ENCODE data around the gene RNF19B. TPM values are rescaled to one million over a fixed set of nuclear protein-coding genes. Genes with fewer than 3 reads are reported as not detected.
A peak's percentile ranks its signal among the peaks of the same experiment; 100 is the strongest.

The RNF19B gene
- total RNA-seq, 1 donor from 2014 or later = 29.7 TPM

DNA sequence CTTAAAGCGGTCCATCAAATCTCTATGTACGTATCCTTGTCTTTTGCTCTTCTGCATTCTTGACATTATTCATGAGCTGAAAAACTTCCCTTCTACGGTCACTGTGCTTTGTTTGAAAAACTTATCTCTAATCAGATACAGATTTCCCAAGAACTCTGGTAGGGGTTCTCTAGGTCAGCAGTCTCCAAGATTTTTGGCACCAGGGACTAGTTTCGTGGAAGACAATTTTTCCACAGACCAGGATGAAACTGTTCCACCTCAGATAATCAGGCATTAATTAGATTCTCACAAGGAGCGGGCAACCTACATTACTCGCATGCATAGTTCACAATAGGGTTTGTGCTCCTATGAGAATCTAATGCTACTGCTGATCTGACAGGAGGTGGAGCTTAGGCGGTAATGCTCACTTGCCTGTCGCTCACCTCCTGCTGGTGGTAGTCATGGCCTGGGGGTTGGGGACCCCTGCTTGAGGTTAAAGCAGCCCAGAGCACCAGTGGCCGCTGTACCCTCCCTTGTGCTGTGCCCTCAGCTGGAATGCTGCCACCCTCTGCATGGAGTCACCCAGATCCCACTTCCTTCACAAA lies 41.3 kb upstream of the RNF19B start:
- Mint-ChIP-seq H3K27me3 (ENCODE audit: low read depth, unreplicated experiment) (no peaks in the 10 kb centered on the region), H3K27ac (ENCODE audit: unreplicated experiment) (peak overlapping the region; percentile 63), H3K4me1 (ENCODE audit: low read depth, unreplicated experiment) (peaks cover 46% of the 10 kb centered on the region), H3K36me3 (ENCODE audit: low read depth, unreplicated experiment) (peaks cover 9% of the 10 kb centered on the region), H3K4me3 (ENCODE audit: unreplicated experiment) (no peak overlapping the region), H3K9me3 (ENCODE audit: unreplicated experiment) (peaks cover 2% of the 10 kb centered on the region)
- peaks cover 3% of the 10 kb centered on the region for H4K20me1 ChIP-seq (ENCODE audit: insufficient read depth, low read length)
- H3K4me1 ChIP-seq (ENCODE audit: insufficient read depth, low read length) = peaks cover 33% of the 10 kb centered on the region
- no peaks in the 10 kb centered on the region for H3K79me2 ChIP-seq (ENCODE audit: insufficient read depth, low read length)
- no peak overlapping the region for H3K9ac ChIP-seq (ENCODE audit: low read length)
- no peaks in the 10 kb centered on the region for H3K27me3 ChIP-seq (ENCODE audit: insufficient read depth, low read length)
- no peaks in the 10 kb centered on the region for H3K9me3 ChIP-seq (ENCODE audit: insufficient read depth, low read depth, low read length)
- no peak overlapping the region for H3K27ac ChIP-seq (ENCODE audit: low read depth, low read length)
- peaks cover 5% of the 10 kb centered on the region for H3K36me3 ChIP-seq (ENCODE audit: insufficient read depth, low read length)
- FAIRE-seq = no peak
- no peak for TF ChIP-seq CTCF (IDR thresholded peaks at IDR 0.05; ENCODE audit: insufficient read depth, low read depth, low read length)
- no peak for TF ChIP-seq EZH2 (IDR thresholded peaks at IDR 0.05; ENCODE audit: insufficient read depth, low read length)
- peak overlapping the region; percentile 20 for H3K4me2 ChIP-seq (ENCODE audit: low read length)
- peak; percentile 49 for DNase-seq (ENCODE audit: low read depth)
- H2AFZ ChIP-seq (ENCODE audit: low read depth, low read length) = no peak overlapping the region
- no peak overlapping the region for H3K4me3 ChIP-seq (ENCODE audit: insufficient read depth, low read depth, low read length)

DNA sequence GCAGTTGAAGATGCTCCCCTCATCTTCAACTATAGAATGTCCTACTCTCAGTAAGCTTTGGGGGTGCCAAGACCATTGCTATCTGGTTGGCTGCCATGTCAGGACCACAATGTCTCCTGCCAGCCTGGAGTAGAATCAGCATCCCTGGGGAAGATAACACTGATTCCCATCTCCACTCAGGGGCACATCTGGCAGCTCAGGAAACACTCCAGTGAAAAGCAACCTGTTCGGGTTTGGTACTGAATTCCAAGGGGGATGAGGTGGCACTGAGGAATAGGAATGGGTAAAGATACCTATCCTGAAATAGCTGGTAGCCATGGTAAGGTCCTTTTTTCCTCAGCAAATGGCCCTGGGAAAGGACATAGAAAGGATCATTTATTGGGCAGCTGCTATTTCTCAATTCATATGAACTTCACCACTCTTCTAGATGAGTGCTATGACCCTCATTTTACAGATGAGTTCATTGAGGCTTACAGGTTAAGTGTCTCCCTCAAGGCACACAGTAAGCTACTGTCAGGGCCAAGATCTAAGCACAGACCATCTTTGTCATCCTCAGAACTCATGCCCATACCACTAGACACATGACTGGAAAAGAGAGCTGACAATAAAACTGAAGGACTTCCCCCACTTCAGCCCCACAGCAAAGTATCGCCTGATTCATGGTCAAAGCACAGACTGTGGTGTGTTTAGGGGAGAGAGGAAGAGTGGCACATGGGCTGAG lies 40.7 kb upstream of the RNF19B start:
- Histone ChIP-seq H3K9me3 (ENCODE audit: insufficient read depth, low read depth, low read length) (no peaks in the 10 kb centered on the region), H3K27ac (ENCODE audit: low read depth, low read length) (no peak overlapping the region), H3K9ac (ENCODE audit: low read length) (no peak overlapping the region), H3K79me2 (ENCODE audit: insufficient read depth, low read length) (no peaks in the 10 kb centered on the region), H4K20me1 (ENCODE audit: insufficient read depth, low read length) (peaks cover 3% of the 10 kb centered on the region), H3K4me1 (ENCODE audit: insufficient read depth, low read length) (peaks cover 32% of the 10 kb centered on the region), H3K27me3 (ENCODE audit: insufficient read depth, low read length) (no peaks in the 10 kb centered on the region), H3K4me2 (ENCODE audit: low read length) (no peak overlapping the region), H2AFZ (ENCODE audit: low read depth, low read length) (no peak overlapping the region), H3K36me3 (ENCODE audit: insufficient read depth, low read length) (no peaks in the 10 kb centered on the region), H3K4me3 (ENCODE audit: insufficient read depth, low read depth, low read length) (no peak overlapping the region)
- FAIRE-seq = no peak
- TF ChIP-seq CTCF (IDR thresholded peaks at IDR 0.05; ENCODE audit: insufficient read depth, low read depth, low read length) (no peak), EZH2 (IDR thresholded peaks at IDR 0.05; ENCODE audit: insufficient read depth, low read length) (no peak)
- Mint-ChIP-seq H3K27ac (ENCODE audit: unreplicated experiment) (peak overlapping the region; percentile 63), H3K4me1 (ENCODE audit: low read depth, unreplicated experiment) (peaks cover 41% of the 10 kb centered on the region), H3K4me3 (ENCODE audit: unreplicated experiment) (no peak overlapping the region), H3K27me3 (ENCODE audit: low read depth, unreplicated experiment) (no peaks in the 10 kb centered on the region), H3K36me3 (ENCODE audit: low read depth, unreplicated experiment) (peaks cover 9% of the 10 kb centered on the region), H3K9me3 (ENCODE audit: unreplicated experiment) (no peaks in the 10 kb centered on the region)
- no peak for DNase-seq (ENCODE audit: low read depth)

DNA sequence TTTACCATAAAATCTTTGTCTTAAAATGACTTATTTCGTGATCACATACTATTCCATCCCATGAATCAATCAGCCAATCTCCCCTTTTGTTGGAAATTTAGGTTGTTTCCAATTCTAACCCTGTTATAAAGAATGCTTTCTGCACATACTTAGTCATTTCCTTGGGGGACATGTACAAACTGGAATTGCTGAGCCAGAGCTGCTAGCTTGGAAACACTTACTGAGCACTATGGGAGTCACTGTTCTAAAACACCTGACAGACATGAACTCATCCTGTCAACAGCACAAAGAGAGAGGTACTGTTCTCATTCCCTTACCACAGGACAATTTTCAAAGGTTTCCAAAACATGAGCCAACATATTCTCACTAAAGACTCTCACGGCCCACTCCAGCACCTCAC lies 40.0 kb upstream of the RNF19B start:
- FAIRE-seq (no peak), DNase-seq (ENCODE audit: low read depth) (peak; percentile 32)
- Mint-ChIP-seq H3K27ac (ENCODE audit: unreplicated experiment) (no peak overlapping the region), H3K36me3 (ENCODE audit: low read depth, unreplicated experiment) (peaks cover 9% of the 10 kb centered on the region), H3K4me3 (ENCODE audit: unreplicated experiment) (no peak overlapping the region), H3K4me1 (ENCODE audit: low read depth, unreplicated experiment) (peaks cover 41% of the 10 kb centered on the region), H3K9me3 (ENCODE audit: unreplicated experiment) (no peaks in the 10 kb centered on the region), H3K27me3 (ENCODE audit: low read depth, unreplicated experiment) (no peaks in the 10 kb centered on the region)
- no peak overlapping the region for H2AFZ ChIP-seq (ENCODE audit: low read depth, low read length)
- no peaks in the 10 kb centered on the region for H3K27me3 ChIP-seq (ENCODE audit: insufficient read depth, low read length)
- H3K27ac ChIP-seq (ENCODE audit: low read depth, low read length) = no peak overlapping the region
- TF ChIP-seq CTCF (IDR thresholded peaks at IDR 0.05; ENCODE audit: insufficient read depth, low read depth, low read length) (no peak), EZH2 (IDR thresholded peaks at IDR 0.05; ENCODE audit: insufficient read depth, low read length) (no peak)
- H3K4me1 ChIP-seq (ENCODE audit: insufficient read depth, low read length) = peaks cover 32% of the 10 kb centered on the region
- H3K79me2 ChIP-seq (ENCODE audit: insufficient read depth, low read length) = no peaks in the 10 kb centered on the region
- no peak overlapping the region for H3K9ac ChIP-seq (ENCODE audit: low read length)
- H3K4me3 ChIP-seq (ENCODE audit: insufficient read depth, low read depth, low read length) = no peak overlapping the region
- H3K9me3 ChIP-seq (ENCODE audit: insufficient read depth, low read depth, low read length) = no peaks in the 10 kb centered on the region
- peaks cover 3% of the 10 kb centered on the region for H4K20me1 ChIP-seq (ENCODE audit: insufficient read depth, low read length)
- no peak overlapping the region for H3K4me2 ChIP-seq (ENCODE audit: low read length)
- no peaks in the 10 kb centered on the region for H3K36me3 ChIP-seq (ENCODE audit: insufficient read depth, low read length)
